NCI-H510A treated with DMSO at 0.1 percent for 48 hours (cell line): Measurements from ENCODE around the gene MACROD1.
A peak's percentile ranks its signal among the peaks of the same experiment; 100 is the strongest.

Source experiments
- DNase-seq: peaks from one replicate; lab custom pipeline; 2025; lab: John Stamatoyannopoulos, UW

MACROD1 gene

DNA sequence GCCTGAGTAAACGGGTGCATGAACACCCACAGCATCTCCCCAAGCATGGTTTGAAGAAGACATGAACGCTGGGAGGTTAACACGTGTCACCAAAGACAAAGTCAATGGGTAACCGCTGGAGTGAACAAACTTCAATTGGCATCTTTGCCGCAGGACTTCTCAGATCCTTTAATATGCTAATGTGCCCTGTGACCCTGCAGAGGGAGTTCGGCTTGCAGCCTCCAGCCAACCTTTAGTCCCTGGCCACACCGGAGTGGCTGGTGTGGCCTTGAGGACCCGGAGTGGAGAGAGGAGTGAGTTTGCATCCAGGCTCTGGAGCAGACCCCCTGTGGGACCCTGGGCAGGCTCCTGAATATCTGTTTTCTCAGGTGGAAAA is 73.2 kb downstream of the MACROD1 start:
- DNase-seq: no peak

DNA sequence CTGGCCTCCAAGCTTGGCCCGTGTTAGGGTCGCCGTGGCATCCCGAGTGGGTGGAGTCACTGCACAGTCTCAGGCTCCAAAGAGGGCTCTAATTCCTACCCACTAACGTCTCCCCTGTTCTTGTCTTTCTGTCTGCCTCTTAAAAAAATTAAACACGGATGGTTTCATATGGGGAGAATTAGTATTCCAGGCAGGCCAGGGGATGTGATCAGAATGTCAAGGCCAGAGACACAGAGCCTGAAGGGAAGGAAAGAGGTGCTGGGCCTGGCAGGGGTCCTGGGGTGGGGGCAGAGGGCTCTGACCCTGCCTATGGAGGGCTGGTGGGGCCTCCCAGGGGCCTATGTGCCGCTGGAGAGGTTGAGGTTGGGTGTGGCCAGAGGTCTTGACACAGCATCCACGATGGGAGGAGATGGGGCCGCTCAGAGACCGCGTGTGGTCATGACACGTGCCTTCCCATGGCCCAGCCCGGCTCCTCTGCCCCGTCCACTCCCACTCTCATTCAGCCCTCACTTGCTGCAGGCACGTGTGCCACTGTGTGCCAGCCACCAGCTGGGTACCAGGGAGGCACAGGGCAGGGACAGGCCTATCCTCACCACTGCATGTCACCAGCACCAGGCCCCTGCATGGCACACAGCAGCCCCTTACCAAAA is 73.7 kb downstream of the MACROD1 start:
- DNase-seq: no peak

DNA sequence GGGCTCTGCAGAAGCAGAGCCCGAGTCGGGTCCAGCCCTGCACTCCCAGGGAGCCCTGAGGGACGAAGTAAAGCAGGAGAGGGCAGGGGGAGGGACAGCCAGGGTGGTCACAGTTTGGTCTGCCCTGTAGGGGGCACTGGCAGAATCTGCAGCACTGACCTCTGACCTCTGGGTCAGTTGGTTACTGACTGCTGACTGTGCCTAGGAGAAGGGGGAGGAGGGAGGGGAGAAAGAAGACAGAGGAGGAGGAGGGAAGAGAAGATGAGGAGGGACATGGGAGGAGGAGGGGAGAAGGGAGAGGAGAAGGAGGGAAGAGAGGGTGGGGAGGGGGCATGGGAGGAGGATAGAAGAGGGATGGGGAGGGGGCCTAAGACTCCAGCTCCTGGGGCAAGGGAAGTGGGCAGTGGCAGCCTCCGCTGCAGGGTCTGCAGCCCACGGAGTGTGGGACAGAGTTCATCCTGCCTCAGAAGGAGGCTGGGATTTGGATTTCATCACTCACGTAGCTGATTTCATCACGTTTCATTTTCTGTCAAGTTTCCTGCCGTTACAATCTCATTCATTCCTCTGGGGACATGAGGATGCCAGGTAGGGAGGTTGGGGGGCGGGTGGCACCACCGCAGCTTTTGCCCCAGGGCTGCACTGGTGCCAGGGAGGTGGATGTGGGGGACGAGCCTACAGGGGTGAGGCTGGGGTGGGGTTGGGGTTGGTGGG is 75.0 kb downstream of the MACROD1 start:
- DNase-seq: no peak

DNA sequence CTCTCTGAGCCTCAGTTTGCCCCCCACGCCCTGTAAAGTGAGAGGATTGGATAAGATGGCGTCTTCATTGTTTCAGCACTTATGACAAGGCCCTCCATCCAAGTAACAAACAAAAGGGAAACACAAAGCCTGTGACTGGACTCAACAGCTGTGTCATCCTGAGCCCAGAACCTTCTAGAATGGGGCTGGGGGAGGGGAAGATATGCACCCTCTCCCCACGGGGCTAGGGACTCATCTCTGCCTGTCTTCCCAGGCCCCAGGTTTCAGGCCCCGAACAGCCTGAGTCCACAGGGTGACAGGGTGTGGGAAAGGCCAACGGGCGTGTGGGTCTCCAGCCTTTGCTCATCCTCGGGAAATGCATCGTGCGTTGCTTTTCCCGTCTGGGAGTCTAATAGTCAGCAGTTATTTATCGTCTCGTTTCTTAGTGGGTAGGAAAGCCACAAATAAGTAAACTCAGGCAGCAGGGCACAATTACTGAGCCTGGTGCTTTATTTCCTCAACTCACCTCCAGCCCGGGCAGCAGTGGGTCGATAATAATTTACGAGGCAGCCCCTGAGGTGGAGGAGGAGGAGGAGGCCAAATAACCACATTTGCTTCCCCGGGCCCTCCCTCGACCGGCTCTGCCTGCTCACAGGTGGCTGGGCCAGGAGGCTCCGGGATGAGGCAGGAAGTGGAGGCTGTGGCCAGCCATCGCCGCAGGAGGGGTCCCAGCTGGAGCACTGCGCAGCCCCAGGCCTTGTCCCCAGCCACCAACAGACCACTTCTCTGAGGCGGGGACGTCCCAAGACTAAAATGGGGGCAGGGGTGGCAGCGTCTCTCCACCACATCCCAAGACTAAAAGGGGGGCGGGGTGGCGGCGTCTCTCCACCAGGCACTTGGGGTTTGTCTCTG is 75.8 kb downstream of the MACROD1 start:
- peak; percentile 25 for DNase-seq

DNA sequence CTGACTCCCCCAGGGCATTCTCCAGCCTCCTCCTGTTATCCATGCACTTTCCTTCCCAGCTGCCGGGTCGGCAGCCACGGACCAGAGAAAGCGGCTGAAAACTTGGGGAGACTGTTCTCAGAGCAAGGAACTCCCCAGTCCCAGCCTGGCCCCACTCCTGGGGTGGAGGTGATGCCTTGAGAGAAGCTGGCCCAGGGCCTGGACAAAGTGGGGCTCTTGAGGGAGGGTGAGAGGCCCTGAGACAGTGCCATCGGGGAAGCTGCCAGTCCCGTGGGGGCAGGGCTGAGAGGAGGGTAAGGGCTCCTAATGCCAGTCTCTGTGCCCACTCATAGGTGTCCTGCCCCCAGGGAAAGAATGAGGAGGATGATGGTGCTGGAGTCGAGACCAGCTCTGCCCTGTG is 76.4 kb downstream of the MACROD1 start:
- no peak for DNase-seq

DNA sequence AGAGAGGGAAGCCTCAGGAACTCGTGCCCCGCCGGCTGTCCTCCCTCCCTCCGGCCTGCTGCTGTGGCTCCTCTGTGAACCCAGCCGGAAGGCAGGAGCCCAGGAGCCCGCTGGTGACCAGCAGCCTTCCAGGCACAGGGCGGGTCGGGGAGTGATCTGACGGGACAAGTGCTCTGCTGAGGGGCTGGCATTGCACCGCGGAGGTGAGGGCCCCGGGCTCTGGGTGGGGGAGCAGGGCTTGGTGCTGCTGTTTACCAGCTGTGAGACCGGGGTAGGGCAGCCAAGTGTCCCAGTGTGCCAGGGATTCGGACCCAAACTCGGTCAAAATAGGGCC is 76.9 kb downstream of the MACROD1 start:
- no peak for DNase-seq

DNA sequence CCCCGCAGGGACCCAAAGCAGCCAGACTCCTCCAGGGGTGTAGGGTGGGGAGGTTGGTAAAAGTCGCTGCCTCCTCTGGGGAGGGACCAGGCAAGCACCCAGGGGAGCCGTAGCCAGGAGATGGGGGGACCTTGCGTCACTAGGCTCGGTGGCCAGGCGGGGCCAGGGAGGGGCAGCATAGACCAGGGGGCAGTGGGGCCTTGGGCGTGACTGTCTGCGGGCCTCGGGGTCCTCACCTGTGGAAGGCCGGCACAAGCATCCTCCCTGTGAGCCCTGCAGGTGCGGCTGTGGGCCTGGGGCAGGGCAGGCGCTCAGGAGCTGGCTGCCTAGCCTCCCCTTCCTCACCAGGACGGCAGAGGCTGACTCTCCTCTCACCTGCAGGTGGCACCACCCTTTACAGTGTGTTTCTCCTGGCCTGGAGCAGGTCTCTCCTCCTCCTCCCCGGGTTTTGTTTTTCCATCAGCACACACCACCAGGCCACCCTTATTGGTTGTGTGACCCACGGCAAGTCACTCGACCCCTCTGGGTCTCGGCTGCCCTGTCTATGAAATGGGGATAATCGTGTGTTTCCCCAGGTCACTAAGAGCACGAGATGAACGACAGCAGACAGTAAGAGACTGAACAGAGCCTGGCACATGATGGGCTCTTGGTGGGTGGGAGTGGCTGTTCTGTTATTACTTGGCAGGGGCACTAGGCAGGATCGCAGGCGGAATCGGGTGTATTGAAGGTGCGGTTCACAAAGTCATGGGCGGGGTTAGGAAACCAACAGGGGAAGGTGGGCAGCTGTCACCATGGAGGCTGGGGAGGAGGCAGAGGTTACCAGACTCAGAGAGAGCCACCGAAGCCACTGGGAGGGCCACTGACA is 77.5 kb downstream of the MACROD1 start:
- peak; percentile 34 for DNase-seq

DNA sequence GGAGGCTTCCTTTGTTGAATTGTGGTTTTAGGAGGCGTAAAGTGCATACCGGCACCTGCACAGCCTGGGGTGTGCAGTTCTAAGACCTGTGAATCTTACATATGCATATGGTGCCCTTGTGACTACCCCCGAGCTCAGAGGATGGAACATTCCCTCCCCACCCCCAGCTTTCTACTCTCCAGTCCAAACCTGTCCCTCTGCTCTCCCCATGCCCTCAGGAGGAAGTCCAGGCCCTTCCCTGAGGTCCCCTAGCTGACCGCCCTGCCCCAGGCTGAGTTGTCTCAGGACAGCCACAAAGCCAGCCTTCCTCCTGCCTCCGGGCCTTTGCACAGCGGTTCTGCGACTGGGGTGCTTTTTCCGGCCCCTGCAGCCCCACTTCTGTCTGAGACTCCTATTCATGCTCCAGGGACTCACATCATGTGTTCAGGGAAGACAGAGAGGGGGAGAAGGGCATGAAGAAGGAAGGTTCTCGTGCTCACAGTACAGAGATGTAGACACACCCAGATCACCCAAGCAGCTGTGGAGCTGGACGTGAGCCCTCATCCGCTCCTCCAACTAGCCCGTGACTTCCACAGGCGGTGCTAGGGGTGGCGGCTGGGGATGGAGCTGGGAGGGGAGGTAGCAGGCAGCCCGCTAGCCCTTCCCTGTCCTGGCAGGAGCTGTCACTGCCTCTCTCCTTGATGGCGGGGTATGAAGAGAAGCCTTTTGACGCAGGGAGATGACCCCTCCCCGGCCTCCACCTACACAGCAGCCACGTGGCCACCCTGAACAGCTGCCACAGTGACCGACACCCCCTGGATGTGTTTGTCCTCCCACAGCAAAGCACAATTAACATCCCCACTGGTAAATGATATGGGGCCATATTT is 79.4 kb downstream of the MACROD1 start:
- DNase-seq: no peak

DNA sequence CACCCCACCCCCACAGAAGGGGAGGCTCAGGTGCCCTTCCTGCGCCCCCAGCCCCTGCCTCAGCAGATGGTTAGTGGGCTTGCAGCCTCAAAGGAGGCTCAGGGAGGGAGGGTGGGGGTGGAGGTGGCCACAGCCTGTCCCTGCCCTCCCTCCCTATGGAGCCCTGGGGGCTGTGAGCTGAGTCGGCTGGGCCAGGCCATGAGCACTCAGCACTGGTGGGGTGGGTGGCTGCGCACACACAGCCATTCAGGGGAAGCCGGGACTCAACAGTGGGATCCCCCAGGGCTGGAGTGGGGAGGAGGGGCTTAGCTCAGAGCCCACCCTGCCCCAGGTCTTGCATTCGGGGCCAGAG is 80.0 kb downstream of the MACROD1 start:
- DNase-seq: no peak

DNA sequence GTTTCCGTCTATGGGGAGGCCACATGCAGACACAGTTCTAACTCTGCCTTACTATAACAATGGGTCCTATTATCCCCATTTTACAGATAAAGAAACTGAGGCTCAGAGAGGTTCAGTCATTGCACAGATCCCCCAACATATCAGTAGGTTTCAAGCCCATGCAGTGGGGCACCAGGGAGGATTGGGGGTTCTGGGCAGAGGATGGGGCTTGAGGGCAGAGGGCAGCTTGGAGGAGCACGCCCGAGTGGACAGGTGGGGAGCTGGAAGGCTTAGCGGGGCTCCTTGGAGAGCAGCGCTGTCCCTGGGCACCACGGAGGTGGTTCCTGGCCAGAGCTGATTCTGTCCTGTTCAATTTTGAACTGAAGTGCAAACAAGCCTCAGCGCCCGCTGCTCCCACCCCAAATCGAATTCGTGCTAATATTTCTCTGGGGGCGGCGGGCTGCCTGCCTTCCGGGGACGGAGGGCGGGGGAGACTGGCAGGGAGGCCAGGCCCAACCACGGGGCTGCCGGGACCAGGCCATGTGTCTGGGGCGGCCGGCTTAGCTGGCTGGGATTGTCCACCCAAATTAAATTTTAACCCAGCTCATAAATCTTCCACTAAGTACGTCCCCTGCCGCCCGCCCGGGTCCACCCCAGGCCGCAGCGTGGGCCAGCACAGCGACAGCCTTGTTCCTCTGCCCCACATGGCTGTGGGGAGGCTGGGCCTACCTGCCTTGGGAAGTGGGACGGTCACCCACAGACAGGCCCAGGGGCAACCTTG is 80.8 kb downstream of the MACROD1 start:
- DNase-seq: no peak

DNA sequence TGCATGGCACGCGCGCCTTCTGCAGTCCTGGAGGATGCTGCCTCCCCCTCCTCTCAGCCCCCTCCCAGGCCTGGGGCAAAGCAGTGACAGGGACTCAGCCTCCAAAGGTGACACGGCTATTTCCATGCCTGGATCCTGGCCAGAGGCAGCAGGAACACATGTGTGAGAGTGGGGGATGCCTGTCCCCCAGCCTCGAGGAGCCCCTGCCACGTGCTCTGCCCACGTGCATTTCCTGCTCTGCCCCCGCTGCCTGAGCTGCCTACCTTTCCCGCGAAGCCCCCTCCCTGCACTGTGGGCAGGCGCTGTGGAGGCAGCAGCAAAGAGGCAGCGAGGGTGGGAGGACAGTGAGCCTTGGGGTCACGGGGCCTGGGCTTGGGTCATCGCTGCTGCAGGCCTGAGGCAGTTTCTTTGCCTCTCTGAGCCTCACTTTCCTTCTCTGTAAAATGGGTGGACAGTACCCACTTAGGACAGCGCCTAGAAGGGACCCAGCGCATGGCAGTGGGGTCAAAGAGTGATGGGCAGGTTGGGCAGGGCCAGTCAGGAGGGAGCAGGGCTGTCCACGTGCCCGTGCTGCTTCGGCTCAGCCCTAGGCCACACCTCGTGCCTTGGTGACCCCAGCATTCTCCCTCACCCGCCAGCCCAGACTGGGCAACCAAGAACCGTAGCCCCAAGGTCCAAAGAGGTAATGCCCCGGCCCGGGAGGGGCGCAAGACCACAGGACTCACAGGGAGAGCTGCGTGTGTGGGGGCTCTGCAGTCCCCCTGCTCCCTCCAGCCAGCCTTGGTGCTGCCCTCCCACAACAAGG is 81.6 kb downstream of the MACROD1 start:
- DNase-seq: no peak

DNA sequence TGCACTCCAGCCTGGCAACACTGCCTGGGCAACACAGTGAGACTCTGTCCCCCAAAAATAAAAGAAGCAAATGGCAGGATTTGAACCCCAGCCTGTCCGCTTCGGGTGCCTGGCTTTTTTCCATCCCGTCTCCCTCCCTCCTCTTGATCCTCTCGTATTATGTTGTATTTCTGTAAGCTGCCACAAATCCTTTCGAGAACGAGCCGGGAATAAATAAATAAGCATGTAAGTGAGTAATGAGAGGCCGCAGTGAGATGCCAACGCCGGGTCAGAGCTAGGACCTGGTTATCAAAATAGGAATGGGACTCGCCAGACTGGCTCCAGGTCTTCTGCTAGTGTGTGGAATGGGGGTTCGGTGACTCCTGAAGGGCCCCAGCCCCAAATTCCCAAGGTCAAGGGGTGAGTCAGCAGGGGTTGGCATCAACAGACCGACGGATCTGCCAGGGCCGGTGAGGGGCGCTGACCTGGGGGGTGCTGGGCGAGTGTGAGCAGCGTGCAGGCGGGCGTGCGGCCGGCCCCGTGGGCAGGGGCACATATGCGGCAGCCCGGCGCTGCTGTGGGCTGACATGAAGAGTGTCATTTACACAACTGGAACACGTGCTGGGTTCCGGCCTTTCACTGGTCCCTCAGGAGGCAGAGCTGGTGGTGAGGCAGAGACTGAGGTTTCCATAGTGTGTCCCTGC is 82.4 kb downstream of the MACROD1 start:
- no peak for DNase-seq

DNA sequence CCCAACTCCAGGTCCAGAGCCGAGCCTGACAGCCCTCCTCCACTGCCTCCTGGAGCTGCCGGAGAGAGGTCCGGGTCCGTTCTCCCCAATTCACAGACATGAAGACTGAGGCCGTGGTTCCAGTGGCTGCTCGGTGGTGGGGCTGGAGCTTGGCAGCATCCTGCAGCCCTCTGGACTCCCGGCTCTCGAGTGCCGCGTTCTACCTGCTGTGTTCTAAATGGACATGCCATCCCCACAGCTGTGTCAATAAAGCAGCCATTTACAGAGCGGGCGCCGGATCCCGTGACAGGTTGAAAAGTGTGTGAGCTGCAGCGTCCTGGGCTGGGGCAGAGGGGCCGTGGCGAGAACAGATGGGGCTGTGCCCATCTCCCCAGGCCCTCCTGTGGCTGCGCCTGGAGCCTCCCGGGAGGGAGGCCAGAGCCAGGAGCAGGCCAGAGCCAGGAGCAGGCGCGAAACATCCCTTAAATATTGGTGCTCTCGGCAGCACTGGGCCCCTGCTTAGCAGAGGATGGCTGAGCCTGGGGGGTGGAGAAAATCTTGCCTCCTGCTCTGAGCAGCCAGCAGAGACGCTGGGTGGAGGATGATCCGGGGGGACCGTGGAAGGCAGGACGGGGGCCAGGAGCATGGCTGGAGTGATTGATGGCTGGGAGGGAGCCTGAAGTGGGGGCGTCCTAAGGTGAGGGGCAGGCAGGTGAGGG is 84.0 kb downstream of the MACROD1 start:
- peak; percentile 90 for DNase-seq

DNA sequence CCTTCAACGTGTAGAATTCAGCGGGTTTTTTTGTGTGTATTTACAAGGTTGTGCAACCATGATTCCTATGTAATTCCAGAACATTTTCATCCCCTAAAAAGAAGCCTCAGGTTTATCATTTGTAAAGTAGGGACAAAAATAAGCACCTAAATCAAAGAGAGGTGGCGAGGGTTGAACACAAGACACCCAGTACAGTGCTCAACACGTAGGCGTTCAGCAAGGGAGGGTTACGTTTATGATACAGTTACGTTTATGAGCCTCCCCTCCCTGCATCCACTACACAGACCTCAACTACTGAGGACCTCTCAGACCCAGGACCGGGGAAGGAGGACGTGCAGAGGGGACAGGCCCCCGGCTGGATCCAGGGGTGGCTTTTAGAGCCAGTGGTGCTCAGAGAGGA is 85.5 kb downstream of the MACROD1 start:
- no peak for DNase-seq

DNA sequence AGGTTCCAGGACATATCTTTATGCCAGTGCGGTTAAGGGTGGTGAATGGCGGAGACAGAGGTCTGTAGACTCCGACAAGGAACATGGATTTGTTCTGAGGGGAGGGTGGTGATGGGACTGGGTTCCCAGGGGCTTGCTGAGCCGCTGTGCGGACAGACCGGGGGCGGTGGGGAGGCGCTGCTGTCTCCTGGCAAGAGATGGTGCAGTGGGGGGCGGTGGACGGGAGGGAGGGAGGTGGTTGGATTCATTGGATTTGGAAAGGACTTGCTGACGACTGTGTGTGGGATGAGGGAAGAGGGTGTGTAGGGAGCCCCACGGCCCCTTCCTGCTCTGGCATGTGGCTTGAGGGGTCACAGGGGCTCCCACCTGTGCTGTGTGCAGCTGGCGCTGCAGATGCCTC is 87.0 kb downstream of the MACROD1 start:
- no peak for DNase-seq

DNA sequence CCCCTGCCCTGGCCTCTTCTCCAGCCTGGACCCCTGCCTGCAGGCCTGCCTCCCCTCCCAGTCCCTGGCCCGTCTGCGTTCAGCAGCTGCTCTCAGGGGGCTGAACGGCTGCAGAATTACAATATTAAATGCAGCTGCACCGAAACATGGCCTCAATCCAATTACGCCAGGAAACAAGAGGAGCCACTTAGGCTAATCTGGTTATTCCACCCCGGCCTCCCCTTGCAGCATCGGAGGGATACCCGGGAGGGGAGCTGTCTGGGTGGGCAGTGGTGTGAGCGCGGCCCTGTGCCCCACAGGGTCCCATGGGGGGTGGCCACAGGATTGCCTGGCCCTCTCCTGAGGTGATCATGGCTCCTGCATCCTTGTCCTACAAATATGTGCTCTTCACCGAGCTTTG is 87.6 kb downstream of the MACROD1 start:
- peak; percentile 38 for DNase-seq

DNA sequence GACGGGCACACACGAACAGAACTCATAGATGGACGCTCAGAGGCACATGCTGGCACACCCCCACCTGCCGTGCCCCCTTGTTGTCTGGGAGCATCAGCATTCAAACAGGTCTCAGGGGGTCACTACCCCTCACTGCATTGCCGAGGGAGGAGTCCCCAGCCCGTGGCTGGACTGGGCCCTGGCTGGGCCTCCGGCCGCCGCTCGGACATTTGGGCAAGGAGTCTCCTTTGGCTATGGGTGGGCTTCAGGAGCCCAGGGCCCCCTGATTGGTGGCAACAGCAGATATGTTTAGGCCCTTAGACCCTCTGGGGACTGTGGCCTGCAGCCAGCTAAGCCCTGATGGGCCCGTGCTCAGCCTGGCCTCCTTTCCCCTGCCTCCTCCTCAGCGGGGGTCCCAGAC is 88.3 kb downstream of the MACROD1 start:
- no peak for DNase-seq

DNA sequence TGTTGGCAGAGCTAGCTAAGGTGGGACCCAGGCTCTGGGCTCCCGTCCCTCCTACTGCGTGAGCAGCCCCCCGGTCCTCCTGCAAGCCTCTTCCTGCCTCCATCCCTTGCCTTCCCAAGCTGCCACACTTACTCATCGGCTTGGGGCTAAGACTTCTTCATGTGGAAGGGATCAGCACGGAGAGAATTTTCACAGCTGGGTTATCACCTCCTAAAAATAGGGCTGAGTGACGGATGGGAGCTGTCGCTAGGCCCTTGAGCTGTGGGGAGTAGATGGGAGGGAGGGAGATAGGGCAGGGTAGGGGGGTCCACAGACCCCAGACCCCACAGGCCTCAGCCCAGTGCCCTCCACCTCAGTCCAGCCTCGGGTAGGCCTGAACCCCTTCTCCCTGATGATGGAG is 89.2 kb downstream of the MACROD1 start:
- DNase-seq: no peak
